IMR-90 (cell line): ENCODE results near the gene LEUTX. TPM values are rescaled to one million over a fixed set of nuclear protein-coding genes. Genes with fewer than 3 reads are reported as not detected.

Experiments
- ATAC-seq: fragments of 200-7000 bp; cut with Tn5 transposase; 2 replicates; pipeline ENCODE4 v1.9.1; 2020; ENCODE audit warnings: low read depth, mild to moderate bottlenecking, moderate library complexity
- BruUV-seq: library from RNA; stranded (reverse); fragments of 400-500 nt; replicated peaks from 2 replicates; lab custom pipeline; 2021; lab: Mats Ljungman, UMichigan
- CTCF ChIA-PET: fragments of 300-600 bp; formaldehyde crosslinking; extraction: SDS; loops from one replicate; lab custom pipeline; 2021; ENCODE audit warnings: antibody characterized with exemption; lab: Yijun Ruan, JAX
- POLR2A ChIA-PET: fragments of 300-600 bp; sonication (Branson Sonifier 250); formaldehyde crosslinking; loops from one replicate; lab custom pipeline; 2022; ENCODE audit warnings: antibody characterized with exemption; ENCODE audit not compliant: unreplicated experiment; lab: Charles Lee
- DNase-seq: peaks from one replicate; pipeline ENCODE4 v3.0.0; 2013
- H2AFZ ChIP-seq: replicated peaks from 2 replicates; pipeline ENCODE3; 2013; ENCODE audit warnings: low read length, mild to moderate bottlenecking; ENCODE audit not compliant: poor library complexity
- H2AK5ac ChIP-seq: 2 replicates; pipeline ENCODE4 v1.6.1; 2013; ENCODE audit warnings: low read depth, low read length, inconsistent platforms
- H2AK9ac ChIP-seq: replicated peaks from 2 replicates; pipeline ENCODE3; 2013; ENCODE audit warnings: mild to moderate bottlenecking, low read depth, low read length, moderate library complexity; ENCODE audit not compliant: poor library complexity
- H2BK120ac ChIP-seq: 2 replicates; pipeline ENCODE4 v1.6.1; 2013; ENCODE audit warnings: low read depth, low read length, inconsistent platforms
- H2BK15ac ChIP-seq: 3 replicates; pipeline ENCODE4 v1.6.1; 2013; ENCODE audit warnings: low read depth, low read length, inconsistent platforms
- H2BK20ac ChIP-seq: 2 replicates; pipeline ENCODE4 v1.6.1; 2013; ENCODE audit warnings: low read depth, mild to moderate bottlenecking, inconsistent platforms, low read length, moderate library complexity
- H2BK5ac ChIP-seq: 2 replicates; pipeline ENCODE4 v1.6.1; 2013; ENCODE audit warnings: mild to moderate bottlenecking, low read depth, low read length, inconsistent platforms; ENCODE audit not compliant: poor library complexity, severe bottlenecking
- H3K14ac ChIP-seq: replicated peaks from 2 replicates; pipeline ENCODE4 v1.6.1; 2013; ENCODE audit warnings: low read depth, low read length, inconsistent platforms
- H3K18ac ChIP-seq: 2 replicates; pipeline ENCODE4 v1.6.1; 2013; ENCODE audit warnings: low read depth, low read length, control low read depth
- H3K23ac ChIP-seq: 2 replicates; pipeline ENCODE4 v1.6.1; 2013; ENCODE audit warnings: low read depth, low read length, inconsistent platforms
- H3K27ac ChIP-seq: 2 replicates; pipeline ENCODE4 v1.5.1; 2013; ENCODE audit warnings: mild to moderate bottlenecking, control low read depth, low read length; ENCODE audit not compliant: insufficient read depth
- H3K27me3 ChIP-seq: 2 replicates; pipeline ENCODE4 v1.6.1; 2013; ENCODE audit warnings: low read length; ENCODE audit not compliant: control insufficient read depth, insufficient read depth
- H3K36me3 ChIP-seq: 2 replicates; pipeline ENCODE4 v1.6.1; 2013; ENCODE audit warnings: low read length, mixed read lengths; ENCODE audit not compliant: control insufficient read depth, insufficient read depth
- H3K4ac ChIP-seq: 2 replicates; pipeline ENCODE4 v1.6.1; 2013; ENCODE audit warnings: low read depth, low read length, inconsistent platforms
- H3K4me1 ChIP-seq: 2 replicates; pipeline ENCODE4 v1.6.1; 2013; ENCODE audit warnings: low read length, mixed read lengths; ENCODE audit not compliant: control insufficient read depth, insufficient read depth
- H3K4me2 ChIP-seq: 2 replicates; pipeline ENCODE4 v1.6.1; 2013; ENCODE audit warnings: low read depth, mild to moderate bottlenecking, control low read depth, low read length, moderate library complexity
- H3K4me3 ChIP-seq: 2 replicates; pipeline ENCODE4 v1.5.1; 2013; ENCODE audit warnings: low read depth, mild to moderate bottlenecking, control low read depth, low read length, moderate library complexity; ENCODE audit not compliant: insufficient read depth
- H3K56ac ChIP-seq: 2 replicates; pipeline ENCODE4 v1.6.1; 2013; ENCODE audit warnings: low read length, inconsistent platforms; ENCODE audit not compliant: insufficient read depth; ENCODE audit errors: extremely low read depth
- H3K79me1 ChIP-seq, 2 experiments: 2 replicates each; pipeline ENCODE4 v1.6.1; 2013; ENCODE audit warnings: low read length in 2 of 2, inconsistent platforms in 1 of 2, low read depth in 1 of 2
- H3K9ac ChIP-seq: 2 replicates; pipeline ENCODE4 v1.6.1; 2013; ENCODE audit warnings: low read depth, low read length, control low read depth
- H3K9me1 ChIP-seq: 2 replicates; pipeline ENCODE4 v1.6.1; 2013; ENCODE audit warnings: low read length, inconsistent platforms; ENCODE audit not compliant: insufficient read depth
- H3K9me3 ChIP-seq: 2 replicates; pipeline ENCODE4 v1.6.1; 2013; ENCODE audit warnings: low read length; ENCODE audit not compliant: control insufficient read depth, insufficient read depth
- H4K20me1 ChIP-seq: 2 replicates; pipeline ENCODE4 v1.6.1; 2013; ENCODE audit warnings: low read length, inconsistent platforms; ENCODE audit not compliant: insufficient read depth
- H4K5ac ChIP-seq: 2 replicates; pipeline ENCODE4 v1.6.1; 2013; ENCODE audit warnings: mild to moderate bottlenecking, low read depth, low read length, control low read depth
- H4K8ac ChIP-seq, 2 experiments: 2 replicates each; pipeline ENCODE4 v1.6.1; 2013; ENCODE audit warnings: low read depth in 2 of 2, low read length in 2 of 2, control low read depth in 1 of 2, inconsistent platforms in 1 of 2
- H4K91ac ChIP-seq: 2 replicates; pipeline ENCODE4 v1.6.1; 2013; ENCODE audit warnings: low read depth, low read length, inconsistent platforms; ENCODE audit not compliant: insufficient read depth
- BHLHE40 ChIP-seq: fragments of 150-350 bp; IDR thresholded peaks from 2 replicates; pipeline ENCODE4 v1.6.1; 2016; ENCODE audit warnings: mild to moderate bottlenecking, low read depth, low read length
- CHD1 ChIP-seq: IDR thresholded peaks from 2 replicates; pipeline ENCODE4 v1.6.1; 2012; ENCODE audit warnings: low read depth, low read length, improper control_type of control experiment
- CTCF ChIP-seq: conservative IDR thresholded peaks from 2 replicates; pipeline ENCODE4 v1.5.1; 2012; ENCODE audit warnings: mild to moderate bottlenecking, low read depth, low read length, improper control_type of control experiment
- FOS ChIP-seq: fragments of 150-350 bp; IDR thresholded peaks from 2 replicates; pipeline ENCODE4 v1.6.1; 2016; ENCODE audit warnings: low read depth, low read length
- MAFK ChIP-seq: IDR thresholded peaks from 2 replicates; pipeline ENCODE4 v1.6.1; 2012; ENCODE audit warnings: low read depth, low read length, improper control_type of control experiment
- MAZ ChIP-seq: IDR thresholded peaks from 2 replicates; pipeline ENCODE4 v1.6.1; 2012; ENCODE audit warnings: low read depth, mild to moderate bottlenecking, low read length, improper control_type of control experiment, moderate library complexity, borderline replicate concordance
- MXI1 ChIP-seq: IDR thresholded peaks from 2 replicates; pipeline ENCODE4 v1.6.1; 2012; ENCODE audit warnings: low read depth, mild to moderate bottlenecking, low read length, moderate library complexity, borderline replicate concordance
- NFE2L2 ChIP-seq: fragments of 150-350 bp; IDR thresholded peaks from 2 replicates; pipeline ENCODE4 v1.6.1; 2016; ENCODE audit warnings: low read depth, mild to moderate bottlenecking, low read length
- RAD21 ChIP-seq: IDR thresholded peaks from 2 replicates; pipeline ENCODE4 v1.6.1; 2012; ENCODE audit warnings: low read length, improper control_type of control experiment
- RCOR1 ChIP-seq: IDR thresholded peaks from 2 replicates; pipeline ENCODE4 v1.6.1; 2012; ENCODE audit warnings: mild to moderate bottlenecking, low read length, improper control_type of control experiment; ENCODE audit not compliant: insufficient replicate concordance
- RFX5 ChIP-seq: IDR thresholded peaks from 2 replicates; pipeline ENCODE4 v1.8.0; 2012; ENCODE audit warnings: low read depth, mild to moderate bottlenecking, low read length, moderate library complexity
- SMC3 ChIP-seq: fragments of 150-350 bp; IDR thresholded peaks from 2 replicates; pipeline ENCODE4 v1.6.1; 2016; ENCODE audit warnings: low read depth, mild to moderate bottlenecking, antibody characterized with exemption, low read length, moderate library complexity
- USF2 ChIP-seq: fragments of 150-350 bp; IDR thresholded peaks from 2 replicates; pipeline ENCODE4 v1.6.1; 2017; ENCODE audit warnings: mild to moderate bottlenecking, antibody characterized with exemption, low read length, low read depth
- WGBS, 2 experiments: methylation state at CpG; one replicate each; pipeline versions ENCODE4 v1.1.5 to v1.1.7; 2013; ENCODE audit warnings: missing lambda C conversion rate in 2 of 2; ENCODE audit not compliant: insufficient read length in 1 of 2; ENCODE audit errors: extremely low coverage in 2 of 2; 5-methylcytosine and 5-hydroxymethylcytosine counted together
- dilution Hi-C: fragments of 300-500 bp; cut with HindIII; formaldehyde crosslinking; loops from one replicate; pipeline ENCODE4 v1.14.3; 2018; ENCODE audit warnings: low sequenced_read_pairs; ENCODE audit not compliant: unreplicated experiment
- in situ Hi-C: fragments of 300-500 bp; cut with MboI; formaldehyde crosslinking; loops from 3 replicates; pipeline ENCODE4 v1.14.3; 2019; ENCODE audit warnings: low sequenced_read_pairs, inconsistent platforms, mixed read lengths
- intact Hi-C: fragments of 100-400 bp; cut with micrococcal nuclease; formaldehyde crosslinking; loops from 2 replicates; pipeline ENCODE4 v1.10.0; 2022
- polyA plus RNA-seq, 3 experiments: library from polyadenylated mRNA; depleted of rRNA; stranded (reverse); fragments of >200 nt; gene quantifications; 2 replicates each; pipeline ENCODE4 v1.2.3, GENCODE V29; 2012; ENCODE audit warnings: low replicate concordance in 1 of 3
- total RNA-seq: library from RNA; depleted of rRNA; stranded (reverse); fragments of >200 nt; gene quantifications from 2 replicates; pipeline ENCODE4 v1.2.3, GENCODE V29; 2012

LEUTX gene
- total and polyA plus RNA-seq, 2 of the 4 experiments (the other 2 are of a cell fraction), result not detected

GRCh38 chr19:39746836-39747529, 31.7 kb upstream of the LEUTX start:
- no peaks in the 10 kb centered on the region for H3K79me1 ChIP-seq
- no peak overlapping the region for H2BK15ac ChIP-seq
- CTCF ChIA-PET, result no interaction called here
- no peak overlapping the region for H4K8ac ChIP-seq
- H3K9ac ChIP-seq, result no peak overlapping the region
- H2AK9ac ChIP-seq, result no peak overlapping the region
- no peak overlapping the region for H2AFZ ChIP-seq
- intact Hi-C loops, result no loop called here
- DNase-seq (no peak), ATAC-seq (no peak)
- BruUV-seq, result no TSS peak
- H3K9me3 ChIP-seq, result no peaks in the 10 kb centered on the region
- H3K27ac ChIP-seq, result no peak overlapping the region
- no CpG with 5 or more reads among the region's 4 CpGs for WGBS, 2 experiments
- no peak overlapping the region for H4K5ac ChIP-seq
- H3K4me3 ChIP-seq, result no peak overlapping the region
- H3K56ac ChIP-seq, result no peak overlapping the region
- H3K18ac ChIP-seq, result no peak overlapping the region
- H3K9me1 ChIP-seq, result no peaks in the 10 kb centered on the region
- in situ Hi-C loops, result no loop called here
- no peaks in the 10 kb centered on the region for H3K36me3 ChIP-seq
- H4K20me1 ChIP-seq, result no peaks in the 10 kb centered on the region
- H3K4me2 ChIP-seq, result no peak overlapping the region
- H3K4ac ChIP-seq, result no peak overlapping the region
- TF ChIP-seq RAD21 (no peak), RFX5 (no peak), MAZ (no peak), SMC3 (no peak), CHD1 (no peak), USF2 (no peak), BHLHE40 (no peak), RCOR1 (no peak), NFE2L2 (no peak), FOS (no peak), CTCF (no peak), MAFK (no peak), MXI1 (no peak)
- H3K4me1 ChIP-seq, result no peaks in the 10 kb centered on the region
- POLR2A ChIA-PET, result no interaction called here
- H3K27me3 ChIP-seq, result no peaks in the 10 kb centered on the region
- no peak overlapping the region for H2BK5ac ChIP-seq
- H3K14ac ChIP-seq, result no peak overlapping the region
- no peak overlapping the region for H2BK20ac ChIP-seq
- no peak overlapping the region for H4K91ac ChIP-seq
- no peak overlapping the region for H3K23ac ChIP-seq
- dilution Hi-C loops, result no loop called here
- no peak overlapping the region for H2BK120ac ChIP-seq
- H2AK5ac ChIP-seq, result no peak overlapping the region
